ENCODE measurements around the gene SLC6A1.
"Not testable (repeated sequence)": the region's sequence is repeated elsewhere in the genome, so short reads cannot be mapped to it uniquely, and the experiment has no call there.

SLC6A1 gene

DNA sequence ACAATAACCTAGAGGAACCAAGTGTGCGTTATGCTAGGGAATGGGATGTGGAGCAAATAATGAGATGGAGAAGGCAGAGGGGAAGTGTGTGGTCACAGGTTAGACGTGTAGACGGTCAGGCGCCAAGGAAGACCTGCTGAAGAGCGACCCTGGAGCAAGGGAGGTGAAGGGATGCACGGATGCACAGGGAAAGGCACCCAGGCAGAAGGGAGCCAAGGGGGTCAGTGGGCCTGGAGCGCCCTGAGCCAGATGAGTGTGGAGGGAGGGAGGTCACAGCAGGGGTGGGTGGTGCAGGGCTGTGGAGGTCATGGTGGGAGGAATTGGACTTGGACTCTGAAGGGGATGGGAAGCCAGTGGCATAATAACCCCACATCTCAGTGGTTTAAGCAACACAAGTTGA is 70.2 kb downstream of the SLC6A1 start:
- DNase-seq = no peak

DNA sequence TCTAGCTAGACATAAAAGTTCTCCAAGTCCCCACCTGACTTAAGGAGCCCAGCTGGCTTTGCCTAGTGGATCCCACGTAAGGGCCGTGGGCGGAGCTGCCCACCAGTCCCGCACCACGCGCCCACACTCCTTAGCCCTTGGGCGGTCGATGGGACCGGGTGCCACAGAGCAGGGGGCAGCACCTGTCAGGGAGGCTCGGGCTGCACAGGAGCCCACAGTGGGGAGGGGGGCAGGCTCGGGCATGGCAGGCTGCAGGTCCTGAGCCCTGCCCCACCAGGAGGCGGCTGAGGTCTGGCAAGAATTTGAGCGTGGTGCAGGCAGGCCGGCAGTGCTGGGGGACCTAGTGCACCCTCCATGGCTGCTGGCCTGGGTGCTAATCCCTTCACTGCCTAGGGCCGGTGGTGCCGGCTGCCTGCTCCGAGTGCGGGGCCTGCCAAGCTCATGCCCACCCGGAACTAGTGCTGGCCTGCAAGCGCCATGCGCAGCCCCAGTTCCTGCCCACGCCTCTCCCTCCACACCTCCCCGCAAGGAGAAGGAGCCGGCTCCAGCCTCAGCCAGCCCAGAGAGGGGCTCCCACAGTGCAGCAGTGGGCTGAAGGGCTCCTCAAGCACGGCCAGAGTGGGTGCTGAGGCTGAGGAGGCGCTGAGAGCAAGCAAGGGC is 78.7 kb downstream of the SLC6A1 start:
- no peak for DNase-seq

DNA sequence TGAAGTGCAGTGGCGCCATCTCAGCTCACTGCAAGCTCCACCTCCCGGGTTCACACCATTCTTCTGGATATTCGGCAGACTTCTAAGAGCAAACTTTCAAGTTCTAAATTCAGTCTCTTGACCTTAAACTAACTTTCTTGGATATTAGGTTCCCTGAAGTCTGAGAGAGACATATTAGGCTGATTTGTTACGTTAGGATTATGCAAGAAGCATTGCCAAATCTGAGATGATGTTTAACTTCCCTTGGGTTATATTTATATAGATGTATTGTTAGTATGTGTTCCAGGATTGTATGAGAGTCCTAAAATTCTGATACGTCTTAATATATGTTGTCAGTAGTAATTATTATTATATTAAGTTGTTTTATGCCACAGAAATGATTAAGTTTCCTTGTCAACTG is 80.1 kb downstream of the SLC6A1 start:
- DNase-seq = no peak

DNA sequence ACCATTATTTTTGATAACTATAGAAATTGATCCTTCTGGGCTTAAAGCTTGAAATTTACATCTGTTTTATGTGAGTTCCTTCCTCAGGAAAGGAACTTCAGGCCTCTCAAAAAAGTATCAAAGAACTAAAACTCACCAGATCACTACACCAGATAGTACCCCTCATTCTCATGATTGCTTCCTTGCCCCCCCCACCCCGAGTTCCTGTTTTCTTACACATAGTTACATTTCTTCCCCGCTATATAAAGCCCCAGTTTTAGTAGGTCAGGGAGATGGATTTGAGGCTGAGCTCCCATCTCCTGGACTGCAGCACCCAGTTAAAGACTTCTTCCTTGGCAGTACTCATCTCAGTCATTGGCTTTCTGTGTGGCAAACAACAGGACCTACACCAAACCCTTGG is 81.5 kb downstream of the SLC6A1 start:
- DNase-seq = no peak

DNA sequence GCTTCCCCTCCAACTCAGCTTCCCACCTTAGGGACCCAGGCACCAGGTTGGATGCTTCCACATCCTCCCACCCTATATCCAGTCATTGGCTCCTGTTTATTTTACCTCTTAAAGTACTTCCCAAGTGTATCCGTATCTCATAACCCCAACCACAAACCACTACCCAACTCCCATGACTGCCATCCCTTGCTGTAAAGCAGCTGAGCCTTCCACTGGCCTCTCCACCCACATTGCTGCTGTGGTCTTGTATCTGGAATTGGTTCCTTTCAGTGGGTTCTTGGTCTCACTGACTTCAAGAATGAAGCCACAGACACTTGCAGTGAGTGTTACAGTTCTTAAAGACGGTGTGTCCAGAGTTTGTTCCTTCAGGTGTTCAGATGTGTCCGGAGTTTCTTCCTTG is 81.9 kb downstream of the SLC6A1 start:
- DNase-seq = no peak

DNA sequence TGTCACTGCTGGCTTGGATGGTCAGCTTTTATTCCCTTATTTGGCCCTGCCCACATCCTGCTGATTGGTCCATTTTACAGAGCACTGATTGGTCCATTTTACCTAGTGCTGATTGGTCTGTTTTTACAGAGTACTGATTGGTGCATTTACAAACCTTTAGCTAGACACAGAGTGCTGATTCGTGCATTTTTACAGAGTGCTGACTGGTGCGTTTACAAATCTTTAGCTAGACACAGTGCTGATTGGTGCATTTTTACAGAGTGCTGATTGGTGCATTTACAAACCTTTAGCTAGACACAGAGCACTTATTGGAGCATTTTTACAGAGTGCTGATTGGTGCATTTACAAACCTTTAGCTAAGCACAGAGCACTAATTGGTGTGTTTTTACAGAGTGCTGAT is 82.6 kb downstream of the SLC6A1 start:
- DNase-seq = not testable (repeated sequence)

DNA sequence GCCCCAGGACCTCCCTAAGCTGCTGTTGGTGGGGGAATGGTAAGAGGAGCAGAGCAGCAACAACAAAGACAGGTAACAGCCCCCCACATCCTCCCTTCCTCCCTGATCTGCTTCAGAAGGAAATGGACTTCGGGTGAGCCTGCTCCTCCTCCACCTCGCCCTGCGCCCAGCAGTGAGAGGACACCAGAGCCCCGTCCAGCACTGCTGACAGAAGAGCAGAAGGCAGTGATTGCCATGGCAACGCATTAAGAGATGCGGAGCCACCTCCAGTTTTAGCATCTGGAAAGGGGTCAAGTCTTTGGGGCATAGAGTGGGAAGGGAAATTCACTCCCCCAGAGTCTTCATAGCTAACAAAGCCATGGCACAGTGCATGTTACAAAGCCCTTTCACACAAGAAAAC is 84.2 kb downstream of the SLC6A1 start:
- DNase-seq = no peak

DNA sequence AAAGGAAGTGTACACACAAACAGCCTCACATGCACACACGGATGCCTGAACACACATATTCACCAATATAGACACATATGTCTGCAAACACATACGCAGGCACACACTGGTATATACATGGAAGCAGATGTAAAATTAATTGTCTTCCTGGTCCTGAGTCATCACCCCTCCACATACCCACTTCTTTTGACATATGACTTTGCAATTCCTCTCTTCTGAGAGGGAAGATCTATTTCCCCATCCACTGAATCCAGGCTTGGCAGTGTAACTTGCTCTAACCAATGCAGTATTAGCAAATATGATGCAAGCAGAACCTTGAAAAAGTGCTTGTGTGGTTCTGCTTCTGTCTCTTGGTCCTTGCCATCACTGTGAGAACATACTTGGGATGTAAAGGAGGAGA is 84.9 kb downstream of the SLC6A1 start:
- no peak for DNase-seq

DNA sequence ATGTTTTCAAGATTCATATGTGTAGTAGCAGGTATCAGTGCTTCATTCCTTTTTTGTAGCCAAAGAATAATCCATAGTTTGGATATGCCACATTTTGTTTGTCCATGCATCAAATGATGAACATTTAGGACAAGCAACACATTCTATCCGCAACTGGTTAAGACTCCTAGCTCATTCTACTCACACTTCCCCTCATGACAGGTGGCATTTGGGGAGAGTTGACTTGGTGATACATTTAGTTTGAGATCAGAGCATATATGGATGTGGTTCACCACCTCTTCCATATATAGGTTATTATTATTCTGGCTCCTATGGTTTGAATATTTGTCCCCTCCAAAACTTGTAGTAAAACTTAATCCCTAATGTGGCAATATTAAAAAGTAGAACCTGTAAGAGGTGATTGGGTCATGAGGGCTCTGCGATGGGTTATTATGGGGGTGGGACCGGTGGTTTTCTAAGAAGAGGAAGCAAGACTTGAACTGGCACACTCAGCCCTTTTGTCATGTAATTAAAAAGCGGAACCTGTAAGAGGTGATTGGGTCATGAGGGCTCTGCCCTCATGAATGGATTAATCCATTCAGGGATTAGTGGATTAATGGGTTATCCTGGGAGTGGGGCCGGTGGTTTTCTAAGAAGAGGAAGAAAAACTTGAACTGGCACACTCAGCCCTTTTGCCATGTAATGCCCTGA is 86.4 kb downstream of the SLC6A1 start:
- no peak for DNase-seq

DNA sequence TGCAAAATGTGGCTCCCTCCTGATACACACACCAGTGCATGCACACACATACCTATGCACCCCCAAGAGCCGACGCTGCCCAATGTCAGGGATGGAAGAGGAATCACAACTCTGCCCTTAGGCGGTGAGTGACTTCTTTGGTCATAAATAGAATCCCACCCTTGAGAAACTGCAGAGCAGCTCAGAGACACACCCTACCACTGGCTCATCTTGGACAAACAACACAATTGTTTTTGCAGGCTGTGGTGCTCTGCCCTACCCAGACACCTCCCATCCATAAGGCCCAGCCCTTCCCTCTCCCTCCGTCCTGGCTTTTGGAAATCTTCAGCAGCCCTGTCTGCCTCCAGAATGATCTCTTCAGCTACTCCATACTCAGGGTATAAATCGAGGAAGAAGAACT is 87.9 kb downstream of the SLC6A1 start:
- no peak for DNase-seq

DNA sequence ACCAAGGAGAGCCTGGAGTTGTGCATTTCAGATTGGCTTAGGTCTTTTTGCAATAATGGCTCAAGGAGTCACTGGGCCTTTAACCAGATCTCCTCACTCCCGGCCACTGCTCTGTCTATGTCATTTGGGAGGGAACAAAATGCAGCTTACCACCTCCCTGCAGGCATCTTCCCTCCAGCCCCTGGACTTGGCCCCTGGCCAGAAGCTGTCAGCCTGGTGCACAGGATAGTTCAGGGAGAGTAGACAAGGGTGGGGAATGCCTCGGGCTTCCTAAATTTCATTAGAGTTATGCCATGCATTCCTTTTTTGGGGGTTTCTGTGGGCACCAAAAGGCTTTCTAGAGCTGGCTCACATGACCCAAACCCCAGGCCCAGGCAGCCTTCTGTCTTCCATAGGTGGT is 91.5 kb downstream of the SLC6A1 start:
- no peak for DNase-seq

DNA sequence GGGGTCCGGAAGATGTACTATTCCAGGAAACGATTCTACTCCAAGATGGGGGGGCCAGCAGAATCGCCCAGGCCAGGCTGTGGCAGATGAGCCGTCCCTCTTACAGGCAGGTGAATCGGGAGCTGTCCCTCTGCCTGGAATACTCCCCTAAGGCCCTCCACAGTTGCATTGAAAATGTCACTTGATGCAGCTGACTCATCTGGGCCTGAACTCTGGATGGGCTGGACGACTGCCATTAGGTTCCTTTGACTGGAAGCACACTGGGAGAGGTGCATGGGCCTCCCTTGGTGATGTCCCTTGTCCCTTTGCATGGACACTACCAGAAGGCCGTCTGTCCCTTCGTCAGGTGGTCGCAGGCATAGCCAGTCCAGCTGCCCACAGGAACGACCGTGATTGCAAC is 92.1 kb downstream of the SLC6A1 start:
- DNase-seq = no peak

DNA sequence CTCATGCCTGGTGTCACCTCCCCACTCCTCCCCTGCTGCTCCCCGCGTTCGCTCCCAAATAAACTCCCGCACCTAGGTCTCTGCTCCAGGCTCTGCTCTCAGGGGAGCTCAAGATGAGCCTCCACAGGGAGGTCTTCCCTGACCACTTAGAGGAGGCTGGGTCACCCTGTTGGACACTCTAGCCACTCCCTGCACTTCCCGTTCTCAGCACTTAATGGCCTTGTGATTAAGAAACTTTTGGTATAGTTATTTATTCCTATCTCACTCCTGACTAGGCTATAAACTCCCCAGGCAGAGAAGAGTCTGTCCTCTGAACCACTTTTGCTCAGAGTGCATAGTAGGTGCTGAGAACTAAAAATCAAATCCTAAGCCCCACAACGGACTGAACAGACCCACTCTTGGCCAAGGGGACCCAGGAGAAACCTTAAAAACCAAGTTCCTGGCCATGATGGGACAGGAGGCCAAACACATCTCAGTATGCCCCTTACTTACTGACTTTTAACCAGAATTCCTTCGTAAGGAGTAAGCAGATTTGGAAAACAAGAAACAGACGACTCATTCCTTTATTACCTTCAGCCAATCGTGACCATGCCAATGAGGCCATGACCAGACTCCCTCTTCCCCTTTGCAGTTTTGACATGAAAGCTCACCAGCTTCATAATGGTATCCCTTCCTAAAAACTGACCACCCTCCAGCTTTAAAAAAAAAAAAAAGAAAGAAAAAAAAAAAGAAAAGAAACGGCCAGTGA is 92.7 kb downstream of the SLC6A1 start:
- DNase-seq = no peak

DNA sequence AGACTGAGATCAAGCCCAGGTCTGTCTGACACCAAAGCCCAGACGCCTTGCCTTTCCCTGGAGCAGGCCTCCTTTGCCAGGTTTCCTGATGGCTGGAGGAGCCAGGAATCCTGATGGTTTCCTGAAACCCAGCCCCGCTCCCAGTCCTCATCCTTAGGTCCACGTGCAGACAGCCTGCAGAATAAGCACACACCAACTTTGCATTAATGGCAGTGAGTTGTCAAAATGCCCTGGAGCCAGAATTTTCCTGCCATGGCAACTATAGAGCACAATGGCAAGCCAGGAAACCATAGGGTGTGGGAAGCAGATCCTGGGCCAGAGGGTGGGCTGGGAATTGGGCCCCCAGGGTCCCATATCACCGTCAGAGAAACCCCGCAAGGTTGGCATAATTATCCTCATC is 94.3 kb downstream of the SLC6A1 start:
- no peak for DNase-seq

DNA sequence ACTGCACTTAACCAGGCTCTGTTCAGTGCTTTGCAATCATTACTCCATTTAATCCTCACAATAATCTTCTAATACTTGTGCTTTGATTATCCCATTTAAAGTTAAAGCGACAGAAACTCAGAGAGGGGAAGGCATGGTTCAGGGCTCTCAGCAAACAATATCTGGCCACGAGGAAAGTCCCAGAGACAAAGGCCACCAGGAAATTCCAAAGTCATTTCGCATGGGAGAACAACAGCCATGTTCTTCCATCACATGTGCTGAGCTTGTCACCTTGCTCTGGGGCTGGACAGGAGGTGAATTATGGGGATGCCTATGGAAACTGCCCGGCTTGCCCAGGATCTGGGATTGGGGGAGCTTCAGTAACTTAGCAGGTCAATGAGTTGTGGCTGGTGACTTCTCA is 95.5 kb downstream of the SLC6A1 start:
- DNase-seq = no peak

DNA sequence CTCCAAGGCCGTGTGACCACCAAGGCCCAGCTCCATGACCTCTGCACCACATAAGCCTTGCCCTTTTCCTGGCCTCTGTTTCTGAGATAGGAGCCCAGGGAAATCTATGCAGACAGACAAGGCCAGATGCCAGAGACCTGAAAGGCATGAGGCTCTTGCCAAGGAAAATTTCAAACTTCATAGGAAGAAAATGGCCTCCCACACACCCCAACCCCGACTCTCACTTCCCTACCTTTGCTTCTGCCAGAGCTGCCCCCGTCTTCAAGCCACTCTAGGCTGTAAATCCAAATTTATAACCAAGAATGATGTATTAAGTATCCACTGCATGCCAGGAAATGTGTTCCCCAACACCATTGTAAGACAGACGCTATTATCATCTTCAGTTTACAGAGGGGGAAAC is 96.3 kb downstream of the SLC6A1 start:
- DNase-seq = no peak

All from T-helper 2 cell (primary cell).